Skeletal muscle cell (primary cell): Measurements from ENCODE around the gene GAL3ST2.
"Not testable (repeated sequence)": the region's sequence is repeated elsewhere in the genome, so short reads cannot be mapped to it uniquely, and the experiment has no call there.

Source experiments
- DNase-seq: peaks from one replicate; pipeline ENCODE4 v3.0.0-alpha.2; 2010; ENCODE audit warnings: low read depth
- H3K4me3 ChIP-seq: 2 replicates; pipeline ENCODE4 v1.5.1; 2011; ENCODE audit warnings: low read depth, mild to moderate bottlenecking, control low read depth, low read length, moderate library complexity

GAL3ST2 gene

DNA sequence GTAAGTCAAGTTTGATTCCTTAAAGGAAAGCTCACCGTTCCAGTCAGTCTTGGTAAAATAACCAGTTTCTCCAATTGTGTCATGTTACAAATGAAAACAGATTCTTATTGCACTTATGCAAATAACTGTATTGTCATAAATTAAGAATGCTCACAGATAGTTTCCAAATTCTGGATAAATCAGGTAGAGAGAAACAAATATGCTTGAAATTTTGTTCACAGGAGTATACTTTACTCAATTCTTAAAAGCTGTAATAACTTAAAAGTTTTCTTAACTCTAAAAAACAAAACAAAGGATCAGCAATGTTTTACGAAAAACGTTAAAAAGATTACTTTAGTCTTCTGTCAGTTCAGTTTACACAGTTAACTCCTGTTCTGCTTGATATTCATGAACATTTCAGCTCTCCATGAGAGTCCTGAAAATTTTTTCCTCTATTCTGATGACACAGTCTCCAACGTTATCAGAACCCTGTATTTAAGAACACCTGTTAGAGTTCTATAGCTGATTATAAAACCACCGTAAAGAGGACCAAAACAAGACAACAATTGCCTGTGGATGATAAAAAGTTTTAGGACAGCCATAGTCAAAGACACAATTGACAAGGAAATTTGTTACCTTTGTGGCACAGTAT lies 4.4 kb downstream of the GAL3ST2 start:
- H3K4me3 ChIP-seq: no peak overlapping the region
- no peak for DNase-seq

DNA sequence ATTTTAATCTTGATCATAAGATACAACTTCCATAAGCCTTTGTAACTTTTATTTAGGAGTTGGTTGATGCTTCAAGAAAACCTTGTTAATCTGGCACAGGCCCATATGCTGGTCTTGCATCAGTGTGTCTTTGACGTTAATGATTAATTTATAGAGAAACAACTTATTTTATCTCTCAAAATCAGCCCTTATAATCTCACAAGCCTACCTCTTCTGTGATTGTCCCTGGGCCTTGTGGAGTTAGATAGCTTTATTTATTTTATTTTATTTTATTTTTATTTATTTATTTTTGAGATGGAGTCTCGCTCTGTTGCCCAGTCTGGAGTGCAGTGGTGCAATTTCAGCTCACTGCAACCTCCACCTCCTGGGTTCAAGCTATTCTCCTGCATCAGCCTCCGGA lies 5.4 kb downstream of the GAL3ST2 start:
- H3K4me3 ChIP-seq, DNase-seq: not testable (repeated sequence)

DNA sequence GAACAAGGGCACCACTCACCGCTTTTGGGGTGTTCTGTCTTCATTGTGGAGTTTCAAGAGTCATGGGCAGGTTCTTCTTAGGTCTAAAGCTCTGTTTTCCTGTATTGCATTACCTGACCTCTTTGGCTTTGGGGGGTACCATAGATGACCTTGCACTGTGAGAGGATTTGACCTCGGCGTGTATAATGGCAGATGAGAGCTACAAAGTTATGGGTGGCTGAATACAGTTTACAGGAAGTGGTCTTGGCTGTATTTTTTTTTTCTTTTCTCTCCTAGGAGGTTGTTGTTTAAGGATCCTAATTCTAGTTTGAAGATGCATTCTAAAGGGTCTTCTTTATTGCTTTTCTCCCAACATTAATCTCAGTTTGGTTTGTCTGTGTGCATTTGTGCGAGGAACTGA lies 11.5 kb downstream of the GAL3ST2 start:
- no peak overlapping the region for H3K4me3 ChIP-seq
- no peak for DNase-seq

DNA sequence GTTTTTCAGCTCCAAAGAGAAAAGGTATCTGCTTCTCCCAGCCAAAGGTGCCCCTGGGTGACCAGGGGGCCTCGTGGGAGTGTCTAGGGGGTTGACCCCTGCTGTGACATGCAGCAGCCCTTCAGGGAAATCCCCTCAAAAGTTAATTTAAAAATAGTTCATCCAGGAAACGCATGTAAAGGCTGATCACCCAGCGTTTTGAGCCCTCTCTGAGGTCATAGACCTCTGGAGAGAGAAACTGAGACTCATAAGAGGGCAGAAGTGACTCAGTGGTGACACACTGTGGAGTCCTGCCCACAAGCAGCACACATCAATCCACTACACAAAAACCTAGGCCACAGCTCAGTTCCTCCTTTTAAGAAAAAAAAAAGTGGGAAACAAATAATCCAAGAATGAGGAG lies 11.9 kb downstream of the GAL3ST2 start:
- no peak for DNase-seq
- H3K4me3 ChIP-seq: no peak overlapping the region

DNA sequence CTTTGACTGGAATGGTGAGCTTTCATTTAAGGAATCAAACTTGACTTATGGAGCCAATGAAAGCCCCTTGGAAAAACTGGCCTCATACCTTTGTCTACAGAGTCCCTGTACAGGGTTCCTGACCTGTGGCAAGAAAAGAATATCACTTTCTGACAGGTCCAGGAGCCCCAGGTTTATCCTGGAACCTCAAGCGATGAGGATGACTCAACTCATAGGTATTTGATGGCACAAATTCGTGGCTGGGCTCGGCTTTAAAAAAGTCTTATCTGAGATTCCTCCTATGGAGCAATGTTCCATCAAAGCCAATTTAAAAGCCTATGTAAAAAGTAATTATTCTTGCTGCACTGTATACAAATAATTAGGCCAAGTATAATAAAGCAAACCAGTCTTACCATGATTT lies 14.8 kb downstream of the GAL3ST2 start:
- DNase-seq, H3K4me3 ChIP-seq: not testable (repeated sequence)

DNA sequence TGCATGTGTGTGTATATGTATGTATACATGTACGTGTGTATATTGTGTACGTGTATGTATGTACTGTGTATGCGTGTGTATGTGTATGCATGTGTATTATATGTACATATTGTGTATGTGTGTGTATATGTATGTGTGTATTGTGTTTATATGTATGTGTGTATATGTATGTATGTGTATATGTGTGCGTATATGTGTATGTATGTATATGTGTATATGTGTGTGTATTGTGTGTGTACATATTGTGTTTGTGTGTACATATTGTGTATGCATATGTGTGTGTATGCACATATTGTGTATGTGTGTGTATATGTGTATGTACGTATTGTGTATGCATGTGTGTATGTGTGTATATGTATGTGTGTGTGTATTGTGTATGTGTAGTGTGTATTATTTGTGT lies 16.8 kb downstream of the GAL3ST2 start:
- DNase-seq: no peak
- no peak overlapping the region for H3K4me3 ChIP-seq

DNA sequence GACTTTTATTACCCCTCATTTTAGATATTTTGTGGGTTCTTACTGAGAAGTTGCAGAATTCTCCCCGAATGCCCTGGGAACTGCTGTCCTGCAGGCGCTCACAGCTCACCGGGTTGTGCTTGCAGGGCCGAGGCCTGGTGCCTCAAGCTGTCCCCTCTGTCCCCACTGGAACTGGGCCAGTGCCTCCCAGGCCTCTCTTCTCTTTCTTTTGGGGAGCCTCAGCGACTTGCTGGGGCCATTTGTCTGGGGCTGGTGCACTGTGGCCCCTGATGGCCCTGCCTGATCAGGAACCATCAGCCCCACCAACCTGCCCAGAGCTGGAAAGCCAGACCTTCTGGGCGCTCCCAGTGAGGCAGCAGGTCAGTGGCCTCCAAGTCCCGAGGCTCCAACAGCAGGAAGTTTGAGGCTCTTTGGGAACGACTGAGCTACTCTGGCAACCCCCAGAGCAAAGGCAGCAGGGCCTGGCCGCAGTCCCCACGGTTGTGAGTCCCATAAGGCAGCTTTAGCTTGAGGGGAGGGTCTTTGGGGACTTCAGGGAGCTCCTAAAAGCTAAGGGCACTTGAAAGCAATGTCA lies 17.7 kb downstream of the GAL3ST2 start:
- DNase-seq: no peak
- H3K4me3 ChIP-seq: no peak overlapping the region

DNA sequence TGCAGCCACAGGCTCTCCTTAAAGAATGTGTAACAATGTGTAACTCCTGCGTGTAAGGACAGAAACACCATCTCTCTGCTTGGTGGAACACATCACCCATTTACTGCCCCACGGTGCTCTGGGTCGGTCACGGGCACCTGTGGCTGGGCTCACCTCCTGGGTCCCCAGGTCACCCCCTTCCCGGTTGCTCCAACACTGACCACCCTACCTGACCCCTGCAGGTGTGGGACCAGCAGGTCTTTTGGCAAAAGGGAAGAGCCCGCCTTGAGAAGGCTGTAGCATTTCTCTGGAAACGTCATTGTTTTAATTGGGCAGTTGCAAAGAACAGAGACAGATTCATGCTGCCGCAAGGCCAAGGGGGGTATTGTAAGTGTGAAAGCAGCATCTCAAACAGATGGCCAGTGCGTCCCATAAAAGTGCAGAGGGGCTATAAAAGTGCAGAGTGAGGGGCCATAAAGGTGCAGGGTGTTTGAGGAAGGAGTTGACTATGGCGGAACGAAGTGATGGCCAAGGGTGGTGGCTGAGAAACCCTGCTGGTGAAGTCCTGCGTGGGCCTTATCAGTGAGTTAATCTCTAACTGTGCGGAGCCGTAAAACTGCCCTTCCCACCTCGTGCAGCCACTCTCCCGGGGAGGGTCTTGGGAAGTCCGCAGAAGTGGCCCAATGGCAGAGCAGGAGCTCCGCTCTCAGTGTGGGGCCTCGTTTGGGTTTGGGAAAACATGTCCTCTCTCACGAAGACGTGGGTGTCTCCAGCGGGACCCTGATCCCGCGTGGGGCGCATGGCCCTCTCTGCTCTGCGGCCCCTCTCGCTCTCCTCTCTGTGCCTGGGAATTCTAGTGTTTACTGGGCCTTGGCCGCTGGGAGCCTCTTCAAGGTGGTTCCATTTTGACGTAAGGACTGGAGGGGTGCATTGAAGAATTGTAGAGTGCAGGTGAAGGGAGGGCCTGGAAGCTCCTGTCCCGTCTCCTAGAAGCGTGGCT lies 18.7 kb downstream of the GAL3ST2 start:
- H3K4me3 ChIP-seq: no peak overlapping the region
- no peak for DNase-seq

DNA sequence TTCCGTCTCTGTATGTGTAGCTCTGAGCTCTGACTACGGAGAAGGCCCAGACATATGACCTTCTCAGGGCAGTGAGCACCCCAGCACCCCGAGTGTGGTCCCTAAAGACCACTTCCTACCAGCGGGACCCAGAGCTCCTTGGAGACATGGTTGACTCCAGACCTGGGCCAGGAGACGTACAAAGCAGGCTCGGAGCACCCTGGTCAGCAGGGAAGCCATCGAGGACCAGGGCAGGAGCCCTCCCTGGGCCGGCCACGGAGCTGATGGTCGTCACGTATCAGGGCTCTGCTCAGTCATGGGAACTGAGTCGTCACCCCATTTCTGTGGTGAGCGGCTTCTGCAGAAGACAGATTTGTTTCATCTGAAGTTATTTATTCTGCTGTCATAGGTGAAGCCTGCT lies 19.6 kb downstream of the GAL3ST2 start:
- H3K4me3 ChIP-seq: no peak overlapping the region
- no peak for DNase-seq

DNA sequence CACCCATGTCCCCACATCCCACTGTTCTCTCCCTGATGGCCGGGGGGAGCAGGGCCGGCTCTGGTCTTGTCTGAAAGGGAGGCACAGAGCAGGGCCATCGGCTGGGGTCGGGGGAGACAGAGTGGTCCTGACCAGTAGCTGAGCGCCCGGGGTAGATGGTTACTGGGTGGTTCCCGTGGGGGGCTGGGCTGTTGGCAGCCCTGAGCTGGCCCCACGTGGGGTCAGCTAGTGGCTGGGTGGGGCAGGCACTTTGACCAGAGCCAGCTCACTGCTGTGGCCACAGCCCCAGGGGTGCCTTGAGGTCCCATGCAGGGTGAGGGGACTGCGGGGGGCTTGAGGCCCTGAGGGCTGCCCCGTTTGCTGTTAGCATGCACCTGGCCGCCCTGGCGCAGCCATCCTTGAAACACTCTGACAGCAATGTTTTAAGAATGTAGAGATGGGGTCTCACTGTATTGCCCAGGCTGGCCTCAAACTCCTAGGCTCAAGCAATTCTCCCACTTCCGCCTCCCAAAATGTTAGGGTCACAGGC lies 20.1 kb downstream of the GAL3ST2 start:
- DNase-seq: no peak

DNA sequence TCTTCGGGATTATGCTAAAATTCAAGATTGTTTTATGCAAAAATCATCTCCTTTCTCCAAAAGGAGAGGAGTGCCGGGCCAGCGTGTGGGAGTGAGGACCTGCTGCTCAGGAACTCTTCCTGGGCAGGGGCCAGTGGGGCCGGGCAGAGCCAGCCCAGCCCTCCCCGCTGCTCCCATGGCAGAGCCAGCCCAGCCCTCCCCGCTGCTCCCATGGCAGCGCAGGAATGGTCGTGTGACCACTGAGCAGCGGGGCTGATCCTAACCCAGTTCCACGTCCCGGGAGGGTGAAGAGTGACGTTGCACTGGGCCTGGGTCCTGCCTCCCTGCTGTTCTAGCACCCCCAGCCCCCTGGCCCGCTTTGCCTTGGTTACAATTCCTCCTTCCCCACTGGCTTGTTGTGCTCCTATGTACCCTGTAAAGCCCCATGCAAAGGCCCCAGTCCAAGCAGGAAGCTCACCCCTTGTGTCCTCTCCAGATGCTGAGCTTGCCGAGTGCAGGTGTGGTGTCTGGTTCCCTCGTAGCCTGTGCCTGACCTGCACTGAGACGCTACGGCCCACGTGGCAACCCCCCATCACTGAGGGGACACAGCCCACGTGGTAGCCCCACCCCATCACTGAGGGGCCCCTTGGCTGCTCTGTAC lies 20.9 kb downstream of the GAL3ST2 start:
- DNase-seq: no peak
- no peak overlapping the region for H3K4me3 ChIP-seq

More for the DNA sequence above, 20.1 kb downstream of the GAL3ST2 start:
- no peak overlapping the region for H3K4me3 ChIP-seq

DNA sequence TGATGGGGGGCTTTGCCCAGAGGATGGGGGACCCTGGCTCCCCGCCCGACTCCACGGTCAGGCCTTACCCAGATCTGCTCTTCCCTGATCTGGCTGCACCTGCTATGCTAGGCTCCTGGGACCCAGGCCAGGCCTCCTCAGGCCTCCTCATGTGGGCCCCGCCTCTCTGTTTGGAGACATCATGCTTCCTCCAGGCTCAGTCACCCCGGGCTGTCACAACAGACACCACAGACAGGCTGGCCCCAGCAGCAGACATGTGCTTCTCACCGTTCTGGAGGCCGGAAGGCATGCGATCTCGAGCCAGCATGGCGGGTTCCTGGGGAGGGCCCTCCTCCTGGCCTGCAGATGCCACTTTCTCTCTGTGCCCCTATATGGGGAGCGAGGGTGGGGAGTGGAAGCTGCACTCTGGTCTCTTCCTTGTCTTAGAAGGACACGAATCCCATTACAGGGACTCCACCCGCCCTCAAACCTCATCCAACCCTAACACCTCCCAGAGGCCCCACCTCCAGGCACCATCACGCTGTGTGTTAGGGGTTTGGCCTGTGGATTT lies 21.5 kb downstream of the GAL3ST2 start:
- no peak for DNase-seq
- no peak overlapping the region for H3K4me3 ChIP-seq

DNA sequence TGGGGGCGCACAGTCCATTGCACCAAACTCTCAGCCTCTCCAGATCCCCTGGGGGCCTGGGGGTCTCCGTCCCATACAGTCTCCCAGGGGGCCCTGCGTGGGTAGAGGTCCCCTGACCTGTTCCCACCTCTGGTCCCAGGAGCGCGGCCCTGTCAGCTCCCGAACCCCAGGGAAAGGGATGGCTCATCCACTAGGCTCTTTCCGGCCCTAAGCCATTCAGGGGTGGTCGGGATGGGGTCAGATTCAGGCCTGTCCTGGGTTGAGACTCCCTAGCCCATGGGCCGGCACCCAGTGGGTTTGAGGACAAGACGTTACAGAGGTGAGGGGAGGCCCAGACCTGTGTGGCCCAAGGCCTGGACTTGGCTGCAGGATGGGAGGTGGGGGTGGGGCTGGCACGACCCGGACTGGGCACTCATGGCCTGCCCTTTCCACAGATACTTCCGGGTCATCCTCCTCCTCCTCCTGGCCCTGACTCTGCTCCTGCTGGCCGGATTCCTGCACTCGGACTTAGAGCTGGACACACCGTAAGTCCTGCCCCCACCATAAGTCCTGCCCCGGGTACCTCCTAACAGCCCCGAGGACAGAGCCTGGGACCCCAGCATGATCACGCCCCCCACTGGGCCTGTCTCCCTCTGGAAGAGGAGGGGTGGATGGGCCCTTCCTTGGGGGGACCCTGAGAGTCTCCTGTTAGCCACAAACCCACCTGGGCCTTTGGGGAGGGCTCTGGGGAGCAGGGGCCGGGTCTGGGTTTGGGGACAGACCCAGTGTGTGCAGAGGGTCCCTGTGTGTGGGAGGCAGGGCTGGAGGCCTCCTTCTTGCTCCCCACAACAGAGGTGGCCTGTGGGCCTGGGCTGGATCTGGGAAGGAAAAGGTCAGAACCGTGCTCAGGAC lies 22.3 kb downstream of the GAL3ST2 start:
- DNase-seq: no peak
- H3K4me3 ChIP-seq: no peak overlapping the region

DNA sequence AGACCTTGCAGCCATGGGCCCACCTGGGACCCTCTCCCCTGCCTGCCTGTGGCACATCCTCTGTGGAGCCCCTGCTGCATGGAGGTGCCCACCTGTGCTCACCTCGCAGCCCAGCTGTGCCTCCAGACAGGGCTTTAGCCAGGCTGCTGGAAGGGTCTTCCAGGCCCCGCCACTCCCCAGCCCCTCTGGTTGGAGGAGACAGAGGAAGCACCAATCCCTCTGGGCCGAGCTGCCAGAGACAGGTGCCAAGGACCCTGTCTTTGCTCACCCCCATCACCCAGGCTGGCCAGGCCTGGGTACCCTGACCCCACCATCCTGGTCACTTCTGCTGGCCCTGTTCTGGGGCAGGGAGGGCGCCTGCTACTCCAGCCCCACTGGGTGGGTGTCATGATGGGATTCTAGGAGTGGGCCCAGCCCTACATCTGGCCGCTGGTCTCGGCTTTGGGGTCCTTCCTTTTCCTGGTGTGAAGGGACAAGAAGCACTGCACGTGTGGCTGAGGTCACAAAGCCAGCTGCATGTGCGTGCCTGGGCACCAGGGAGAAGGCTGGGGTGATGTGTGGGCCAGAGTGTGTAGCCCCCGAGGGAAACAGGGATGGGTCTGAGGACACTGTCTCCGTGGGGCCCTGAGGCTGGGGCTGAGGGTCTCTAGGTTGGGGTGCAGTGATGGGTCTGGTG lies 23.0 kb downstream of the GAL3ST2 start:
- no peak overlapping the region for H3K4me3 ChIP-seq
- no peak for DNase-seq

DNA sequence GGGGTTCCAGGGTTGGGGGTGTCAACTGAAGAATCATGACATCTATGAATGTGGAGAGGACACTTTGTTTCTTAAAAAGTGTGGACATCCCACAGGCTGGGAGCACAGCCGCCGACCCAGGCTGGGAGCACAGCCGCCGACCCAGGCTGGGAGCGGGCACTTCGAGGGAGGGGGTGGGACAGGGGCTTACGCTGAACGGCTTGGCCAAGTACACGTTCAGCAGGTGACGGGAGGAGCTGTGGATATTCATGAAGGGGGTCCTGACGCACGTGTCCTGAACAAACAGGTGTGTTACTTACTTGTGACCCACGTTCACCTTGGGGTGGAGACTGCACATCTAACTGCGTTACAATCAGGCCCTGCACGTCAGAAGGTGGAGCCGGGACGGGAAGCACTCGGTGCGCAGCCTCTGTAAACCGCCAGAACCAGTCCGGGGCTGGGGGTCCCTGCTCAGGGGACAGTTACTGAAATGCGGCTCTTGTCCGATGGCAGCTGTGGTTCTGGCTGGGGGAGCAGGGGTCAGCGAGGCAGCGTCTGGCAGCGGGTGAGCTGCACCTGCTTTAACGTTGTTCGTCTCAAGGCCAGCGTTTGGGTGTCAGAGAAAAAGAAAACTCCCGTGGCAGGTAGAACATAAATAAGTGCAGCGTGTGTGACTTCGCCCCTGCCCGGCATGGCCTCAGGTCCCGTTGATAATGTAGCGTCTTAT lies 23.7 kb downstream of the GAL3ST2 start:
- H3K4me3 ChIP-seq, DNase-seq: not testable (repeated sequence)

DNA sequence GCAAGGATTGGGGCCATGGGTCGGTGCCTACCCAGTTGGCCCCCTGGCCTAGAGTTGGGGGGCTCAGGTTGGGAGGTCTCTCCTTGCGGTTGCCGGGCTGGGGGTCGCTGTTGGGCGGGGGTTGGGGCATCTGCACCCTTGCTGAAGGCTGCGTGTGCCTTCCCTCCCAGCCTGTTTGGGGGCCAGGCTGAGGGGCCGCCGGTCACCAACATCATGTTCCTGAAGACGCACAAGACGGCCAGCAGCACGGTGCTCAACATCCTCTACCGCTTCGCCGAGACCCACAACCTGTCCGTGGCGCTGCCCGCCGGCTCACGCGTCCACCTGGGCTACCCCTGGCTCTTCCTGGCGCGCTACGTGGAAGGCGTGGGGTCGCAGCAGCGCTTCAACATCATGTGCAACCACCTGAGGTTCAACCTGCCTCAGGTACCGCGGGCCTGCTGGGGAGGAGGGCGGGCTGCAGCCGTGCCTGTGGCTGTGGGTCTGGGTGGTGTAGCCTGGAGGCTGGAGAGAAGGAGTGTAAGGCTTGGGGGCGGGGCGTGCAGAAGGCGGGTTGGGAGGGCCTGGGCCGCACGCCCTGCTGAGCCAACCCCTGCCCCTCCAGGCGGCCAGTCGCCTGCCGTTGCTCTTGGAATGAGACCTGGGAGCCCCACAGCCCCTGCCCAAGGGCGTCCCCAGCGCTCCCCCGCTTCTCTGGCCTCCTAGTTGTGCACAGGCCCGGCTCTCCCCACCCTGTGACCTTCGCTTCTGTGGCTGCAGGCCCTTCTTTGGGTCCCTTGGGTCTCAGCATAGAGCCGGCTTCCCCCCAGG lies 25.2 kb downstream of the GAL3ST2 start:
- no peak overlapping the region for H3K4me3 ChIP-seq
- no peak for DNase-seq
